Upper lobe of left lung (tissue), 6 donors: ENCODE results near the gene DENND5A. TPM values are rescaled to one million over a fixed set of nuclear protein-coding genes. Genes with fewer than 3 reads are reported as not detected.
A peak's percentile ranks its signal among the peaks of the same experiment; 100 is the strongest.

Experiments used
- ATAC-seq, 2 donors: fragments of 200-7000 bp; cut with Tn5 transposase; one replicate each; pipeline ENCODE4 v1.9.1; 2022; ENCODE audit warnings: mild to moderate bottlenecking in 2 of 2, moderate library complexity in 2 of 2; ENCODE audit not compliant: low FRiP score in 2 of 2
- DNase-seq, 2 donors: peaks; one replicate each; pipeline ENCODE4 v3.0.0-alpha.2; 2019 to 2020
- H3K27ac ChIP-seq, 4 donors: fragments of 200-600 bp; sonication (generic); one replicate each; pipeline ENCODE4 v1.5.1; 2016 to 2019
- H3K27me3 ChIP-seq, 4 donors: fragments of 200-600 bp; sonication (generic); one replicate each; pipeline ENCODE4 v1.5.1; 2017 to 2019
- H3K36me3 ChIP-seq, 4 donors: fragments of 200-600 bp; sonication (generic); one replicate each; pipeline ENCODE4 v1.5.1; 2016 to 2019
- H3K4me1 ChIP-seq, 4 donors: fragments of 200-600 bp; sonication (generic); one replicate each; pipeline ENCODE4 v1.5.1; 2018 to 2019
- H3K4me3 ChIP-seq, 4 donors: fragments of 200-600 bp; sonication (generic); one replicate each; pipeline ENCODE4 v1.5.1; 2017 to 2019; ENCODE audit warnings: mild to moderate bottlenecking in 2 of 4, moderate library complexity in 1 of 4
- H3K9me3 ChIP-seq, 4 donors: fragments of 200-600 bp; sonication (generic); one replicate each; pipeline ENCODE4 v1.5.1; 2018 to 2019
- EP300 ChIP-seq, 4 donors: sonication (generic); formaldehyde crosslinking; IDR thresholded peaks; one replicate each; pipeline ENCODE4 v1.5.1; 2017; ENCODE audit warnings: antibody characterized with exemption in 4 of 4, control low read depth in 2 of 4
- POLR2A ChIP-seq, 4 donors: fragments of 450-650 bp; IDR thresholded peaks; one replicate each; pipeline ENCODE4 v1.5.1; 2016 to 2017; ENCODE audit warnings: antibody characterized with exemption in 4 of 4, mild to moderate bottlenecking in 2 of 4
- POLR2AphosphoS5 ChIP-seq, 2 donors: sonication (generic); formaldehyde crosslinking; IDR thresholded peaks; one replicate each; pipeline ENCODE4 v1.5.1; 2017; ENCODE audit warnings: antibody characterized with exemption in 2 of 2
- WGBS, 2 donors: methylation state at CpG; one replicate each; pipeline ENCODE4 v1.1.5; 2017 to 2018; 5-methylcytosine and 5-hydroxymethylcytosine counted together
- total RNA-seq, 6 donors: library from RNA; depleted of rRNA in 4 of 6; stranded (reverse); fragments of >200 nt in 4 of 6; gene quantifications; one replicate each; pipeline versions ENCODE4 v1.1.0 to v1.2.1, GENCODE V29; 2016 to 2021
- TF ChIP-seq, protein P1 (sequence below), 6 experiments: fragments of 450-650 bp in 4 of 6; fragments of 200-600 bp in 2 of 6; sonication (generic) in 2 of 6; IDR thresholded peaks; one replicate each; pipeline ENCODE4 v1.5.1; 2016 to 2019; ENCODE audit warnings: antibody characterized with exemption in 6 of 6
- donor health status: DM: no; HTN: no; CAD: no; lungs with moderate emphysema.
- donor health status: DM: no; HTN: yes; CAD: no; lungs with severe emphysema.

DENND5A gene
- total RNA-seq, 6 donors from 2014 or later, result 84.4 to 159 (median 98.8) TPM

DNA sequence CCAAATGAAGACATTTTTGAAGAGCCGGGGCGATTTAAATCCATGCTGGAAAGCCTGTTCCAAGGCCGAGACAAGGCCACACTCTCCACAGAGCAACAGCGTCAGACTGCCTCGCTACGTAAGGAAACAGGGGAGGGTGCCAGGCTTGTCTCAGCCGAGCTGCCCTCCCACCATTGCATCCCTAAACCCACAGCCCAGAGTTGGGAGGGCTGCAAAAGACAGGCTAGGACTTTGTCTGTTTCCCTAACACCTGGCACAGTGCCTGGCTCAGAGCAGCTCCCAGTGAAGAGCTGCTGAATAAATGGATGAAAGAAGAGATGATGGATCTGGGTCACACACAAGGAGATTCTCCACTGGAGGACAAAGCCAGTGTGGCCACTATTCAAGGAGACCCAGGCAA lies 122.4 kb downstream of the DENND5A start:
- H3K27me3 ChIP-seq, result no peaks in the 10 kb centered on the region
- WGBS, 2 donors, result 82 to 91% methylated on average over 7 of the region's 7 CpGs
- no peak for TF ChIP-seq EP300 (IDR thresholded peaks at IDR 0.05)
- TF ChIP-seq POLR2AphosphoS5 (IDR thresholded peaks at IDR 0.05), result no peak
- TF ChIP-seq POLR2A (IDR thresholded peaks at IDR 0.05), result no peak
- TF ChIP-seq, protein P1, sequence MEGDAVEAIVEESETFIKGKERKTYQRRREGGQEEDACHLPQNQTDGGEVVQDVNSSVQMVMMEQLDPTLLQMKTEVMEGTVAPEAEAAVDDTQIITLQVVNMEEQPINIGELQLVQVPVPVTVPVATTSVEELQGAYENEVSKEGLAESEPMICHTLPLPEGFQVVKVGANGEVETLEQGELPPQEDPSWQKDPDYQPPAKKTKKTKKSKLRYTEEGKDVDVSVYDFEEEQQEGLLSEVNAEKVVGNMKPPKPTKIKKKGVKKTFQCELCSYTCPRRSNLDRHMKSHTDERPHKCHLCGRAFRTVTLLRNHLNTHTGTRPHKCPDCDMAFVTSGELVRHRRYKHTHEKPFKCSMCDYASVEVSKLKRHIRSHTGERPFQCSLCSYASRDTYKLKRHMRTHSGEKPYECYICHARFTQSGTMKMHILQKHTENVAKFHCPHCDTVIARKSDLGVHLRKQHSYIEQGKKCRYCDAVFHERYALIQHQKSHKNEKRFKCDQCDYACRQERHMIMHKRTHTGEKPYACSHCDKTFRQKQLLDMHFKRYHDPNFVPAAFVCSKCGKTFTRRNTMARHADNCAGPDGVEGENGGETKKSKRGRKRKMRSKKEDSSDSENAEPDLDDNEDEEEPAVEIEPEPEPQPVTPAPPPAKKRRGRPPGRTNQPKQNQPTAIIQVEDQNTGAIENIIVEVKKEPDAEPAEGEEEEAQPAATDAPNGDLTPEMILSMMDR (IDR thresholded peaks at IDR 0.05), result no peak
- DNase-seq (no peak), ATAC-seq (no peak)
- peaks cover 27 to 93% (median 66%) of the 10 kb centered on the region in 4 donors for H3K36me3 ChIP-seq
- no peaks in the 10 kb centered on the region for H3K9me3 ChIP-seq
- no peak overlapping the region for H3K27ac ChIP-seq
- no peak overlapping the region for H3K4me3 ChIP-seq
- H3K4me1 ChIP-seq, result peaks cover 16 to 27% (median 21%) of the 10 kb centered on the region in 4 donors

DNA sequence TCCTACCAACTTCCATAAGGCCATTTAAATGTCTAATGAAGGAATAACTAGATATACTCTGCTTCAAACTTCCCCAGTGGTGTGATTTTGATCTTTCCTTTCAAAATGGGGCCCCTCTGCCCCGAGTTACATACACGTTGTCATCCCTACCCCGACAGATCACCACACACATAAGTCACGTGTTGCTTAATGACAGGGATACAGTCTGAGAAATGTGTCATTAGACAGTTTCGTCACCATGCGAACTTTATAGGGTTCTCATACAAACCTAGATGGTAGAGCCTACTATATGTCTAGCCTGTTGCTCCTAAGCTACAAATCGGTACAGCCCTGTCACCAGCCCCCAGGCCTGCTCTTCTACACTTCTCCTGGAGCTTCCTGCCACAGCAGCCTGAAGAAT lies 124.0 kb downstream of the DENND5A start:
- Histone ChIP-seq H3K27ac (no peak overlapping the region), H3K4me1 (peaks cover 23 to 33% (median 27%) of the 10 kb centered on the region in 4 donors), H3K36me3 (peaks cover 20 to 78% (median 59%) of the 10 kb centered on the region in 4 donors), H3K9me3 (no peaks in the 10 kb centered on the region), H3K4me3 (no peak overlapping the region), H3K27me3 (no peaks in the 10 kb centered on the region)
- TF ChIP-seq EP300 (IDR thresholded peaks at IDR 0.05) (no peak), POLR2AphosphoS5 (IDR thresholded peaks at IDR 0.05) (no peak), POLR2A (IDR thresholded peaks at IDR 0.05) (no peak)
- TF ChIP-seq, protein P1 (IDR thresholded peaks at IDR 0.05), result no peak
- WGBS, 2 donors, result 85 to 86% methylated on average over 7 of the region's 7 CpGs
- ATAC-seq (no peak), DNase-seq (no peak)

DNA sequence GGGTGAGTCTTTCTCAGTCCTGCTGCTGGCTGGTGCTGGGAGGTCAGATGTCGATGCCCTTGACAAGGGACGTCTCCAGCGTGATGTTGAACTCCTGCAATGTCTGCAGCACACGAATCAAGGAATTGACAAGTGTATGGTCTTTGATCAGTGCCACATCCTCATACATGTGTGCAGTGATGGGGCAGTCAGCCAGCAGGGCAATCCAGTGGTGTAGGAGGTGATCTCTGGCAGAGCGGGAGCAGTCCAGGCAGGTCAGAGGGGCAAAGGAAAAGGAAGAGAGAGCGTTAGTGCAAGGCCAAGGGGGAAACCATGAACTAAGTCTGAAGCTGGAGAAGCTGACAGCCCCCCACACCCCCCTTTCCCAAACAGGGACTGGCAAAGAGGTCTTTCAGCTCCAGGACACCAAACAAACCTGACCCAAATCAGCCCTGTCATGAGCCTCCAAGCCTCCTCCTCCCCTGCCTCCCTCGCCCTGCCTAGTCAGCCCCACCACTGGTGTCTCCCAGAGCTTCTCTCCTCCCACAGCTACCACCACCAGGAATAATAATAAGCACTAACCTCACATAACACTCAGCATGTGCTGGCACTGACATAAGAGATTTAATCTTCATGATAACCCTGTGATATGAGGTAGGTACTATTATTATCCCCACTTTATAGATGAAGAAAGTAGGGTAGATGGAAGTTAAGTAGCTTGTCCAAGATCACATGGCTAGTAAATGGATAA lies 125.4 kb downstream of the DENND5A start:
- peaks cover 16 to 64% (median 47%) of the 10 kb centered on the region in 4 donors for H3K36me3 ChIP-seq
- no peak for DNase-seq
- H3K27ac ChIP-seq, result peak overlapping the region; percentile 12 to 74 (median 46)
- H3K9me3 ChIP-seq, result no peaks in the 10 kb centered on the region
- H3K27me3 ChIP-seq, result no peaks in the 10 kb centered on the region
- no peak overlapping the region for H3K4me3 ChIP-seq
- no peak for TF ChIP-seq EP300 (IDR thresholded peaks at IDR 0.05)
- peaks cover 23 to 33% (median 27%) of the 10 kb centered on the region in 4 donors for H3K4me1 ChIP-seq
- ATAC-seq, result no peak
- WGBS, 2 donors, result 79 to 85% methylated on average over 7 of the region's 7 CpGs

DNA sequence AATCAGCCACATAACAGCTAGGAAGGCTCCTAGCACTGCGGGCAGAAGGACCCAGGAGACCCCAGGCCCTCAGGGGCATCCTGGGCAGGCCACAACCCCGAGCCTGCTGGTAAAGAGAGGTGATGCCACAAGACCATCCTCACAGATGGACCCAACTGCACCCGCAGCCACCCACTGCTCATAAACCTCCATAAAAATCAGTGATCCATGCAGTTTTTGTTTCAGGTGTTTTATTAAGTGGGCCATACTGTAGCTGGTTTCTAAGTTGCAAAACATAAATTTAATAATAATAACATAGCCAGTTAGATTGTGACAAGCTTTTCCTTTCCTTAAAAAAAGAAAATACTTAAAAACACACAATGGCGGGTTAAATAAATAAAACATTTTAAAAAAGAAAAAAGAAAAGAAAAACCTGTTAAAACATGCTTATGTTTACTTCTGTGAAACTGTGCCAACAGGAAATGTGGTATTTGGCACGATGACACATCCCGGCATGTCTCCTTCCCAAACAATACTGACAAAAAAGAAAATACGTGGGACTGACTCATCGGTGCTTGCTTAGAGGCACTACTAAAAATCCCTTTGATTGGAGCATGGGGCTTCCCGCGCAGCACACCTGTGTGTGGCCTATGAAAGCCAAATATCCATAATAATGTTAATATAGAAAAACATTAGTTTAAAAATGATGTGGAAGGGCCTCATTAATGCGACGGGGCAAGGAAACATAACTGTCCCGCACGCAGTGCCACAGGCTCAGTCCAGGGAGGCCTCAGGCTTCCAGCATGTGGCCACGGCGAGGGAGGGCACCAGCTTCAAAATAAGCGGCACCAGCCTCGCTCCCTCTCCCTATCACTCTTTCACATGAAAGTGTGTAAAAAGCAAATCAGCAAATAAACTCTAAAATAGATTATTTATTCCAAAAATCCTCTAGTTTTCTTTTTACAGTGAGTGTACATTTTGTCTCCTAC lies 126.3 kb downstream of the DENND5A start:
- Histone ChIP-seq H3K36me3 (peaks cover 14 to 55% (median 39%) of the 10 kb centered on the region in 4 donors), H3K4me3 (no peak overlapping the region), H3K27me3 (no peaks in the 10 kb centered on the region), H3K9me3 (no peaks in the 10 kb centered on the region), H3K27ac (peak overlapping the region; percentile 22 to 74 (median 52)), H3K4me1 (peaks cover 23 to 33% (median 27%) of the 10 kb centered on the region in 4 donors)
- WGBS, 2 donors, result 52 to 62% methylated on average over 18 of the region's 18 CpGs
- DNase-seq (peak; percentile 17 to 33), ATAC-seq (no peak)
- TF ChIP-seq POLR2AphosphoS5 (IDR thresholded peaks at IDR 0.05), result peak in 1 of 2 donors; percentile 38
- TF ChIP-seq, protein P1 (IDR thresholded peaks at IDR 0.05), result no peak

DNA sequence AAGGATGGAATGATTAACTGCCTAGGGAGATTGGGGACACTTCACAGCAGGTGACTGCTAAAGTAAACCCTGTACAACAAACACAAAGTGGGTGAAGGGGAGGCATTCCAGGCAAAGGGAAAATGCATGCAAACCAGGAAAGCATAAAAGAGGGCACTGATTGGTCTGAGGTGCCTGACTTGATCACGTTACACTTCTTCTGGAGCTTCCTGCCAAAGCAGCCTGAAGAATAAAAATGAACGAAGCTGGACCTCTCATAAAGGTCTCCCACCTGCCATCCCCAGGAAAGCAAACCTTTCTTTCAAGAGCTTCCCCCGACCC lies 127.1 kb downstream of the DENND5A start:
- TF ChIP-seq, protein P1 (IDR thresholded peaks at IDR 0.05), result no peak
- TF ChIP-seq EP300 (IDR thresholded peaks at IDR 0.05) (no peak), POLR2AphosphoS5 (IDR thresholded peaks at IDR 0.05) (no peak), POLR2A (IDR thresholded peaks at IDR 0.05) (no peak)
- Histone ChIP-seq H3K27me3 (no peaks in the 10 kb centered on the region), H3K4me1 (peaks cover 23 to 33% (median 27%) of the 10 kb centered on the region in 4 donors), H3K9me3 (no peaks in the 10 kb centered on the region), H3K27ac (peak overlapping the region; percentile 22 to 74 (median 52)), H3K36me3 (peaks cover 8 to 47% (median 31%) of the 10 kb centered on the region in 4 donors), H3K4me3 (no peak overlapping the region)
- DNase-seq (no peak), ATAC-seq (peak in 1 of 2 donors; percentile 32)
- WGBS, 2 donors, result 63 to 76% methylated on average over 3 of the region's 3 CpGs
